Stimulated activated CD4-positive, alpha-beta T cell treated with anti-CD3 and anti-CD28 coated beads, Interleukin-4, amount 100 ng/mL, for 24 hours (primary cell): ENCODE results near the gene A2ML1.
"Not testable (repeated sequence)": the region's sequence is repeated elsewhere in the genome, so short reads cannot be mapped to it uniquely, and the experiment has no call there.

Experiments
- DNase-seq: peaks from one replicate; pipeline ENCODE4 v3.0.0-alpha.2; 2020

The A2ML1 gene

DNA sequence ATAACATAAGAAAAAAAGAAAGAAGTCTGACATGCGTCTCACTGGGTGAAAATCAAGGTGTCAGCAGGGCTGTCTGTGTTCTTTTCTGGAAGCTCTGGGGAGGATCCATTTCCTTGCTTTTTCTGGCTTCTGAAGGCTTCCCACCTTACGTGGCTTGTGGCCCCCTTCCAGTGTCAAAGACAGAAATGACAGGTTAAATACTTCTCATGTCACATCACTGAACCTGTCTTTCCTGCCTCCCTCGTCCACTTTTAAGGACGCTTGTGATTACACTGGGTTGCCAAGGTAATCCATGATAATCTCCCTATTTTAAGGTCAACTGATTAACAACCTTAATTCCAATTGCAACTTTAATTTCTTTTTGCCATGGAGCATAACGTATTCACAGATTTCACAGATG is 87.3 kb downstream of the A2ML1 start:
- DNase-seq = no peak

DNA sequence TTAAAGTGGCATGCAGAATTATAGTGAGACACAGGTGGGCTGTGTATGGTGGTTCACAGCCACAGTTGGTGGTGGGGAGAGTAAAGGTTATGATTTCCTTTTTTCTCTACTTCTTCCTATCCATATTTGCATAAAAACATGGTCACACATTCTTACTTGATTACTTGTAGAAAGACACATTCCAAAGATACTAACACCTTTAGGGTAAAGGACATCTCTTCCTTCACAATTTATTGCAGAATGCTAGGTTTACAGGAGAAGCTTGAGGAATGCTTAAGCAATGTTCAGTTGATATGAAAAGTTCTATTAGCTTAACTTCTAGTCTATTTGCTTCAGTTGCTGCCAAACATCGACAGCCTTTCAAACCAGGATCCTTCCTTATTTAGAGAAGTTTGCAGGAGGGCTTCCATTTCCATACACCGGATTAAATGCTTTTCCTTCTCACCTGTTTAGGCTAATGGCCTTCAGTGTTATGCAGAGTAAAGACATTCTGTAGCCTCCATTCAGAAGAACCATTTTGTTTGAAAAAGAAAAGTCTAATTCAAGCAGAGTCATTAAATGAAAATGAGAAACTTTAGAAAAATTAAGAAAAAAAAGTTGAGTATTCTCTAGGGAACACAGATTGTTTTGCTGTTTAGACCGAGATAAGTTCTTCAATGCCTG is 89.3 kb downstream of the A2ML1 start:
- DNase-seq = no peak

DNA sequence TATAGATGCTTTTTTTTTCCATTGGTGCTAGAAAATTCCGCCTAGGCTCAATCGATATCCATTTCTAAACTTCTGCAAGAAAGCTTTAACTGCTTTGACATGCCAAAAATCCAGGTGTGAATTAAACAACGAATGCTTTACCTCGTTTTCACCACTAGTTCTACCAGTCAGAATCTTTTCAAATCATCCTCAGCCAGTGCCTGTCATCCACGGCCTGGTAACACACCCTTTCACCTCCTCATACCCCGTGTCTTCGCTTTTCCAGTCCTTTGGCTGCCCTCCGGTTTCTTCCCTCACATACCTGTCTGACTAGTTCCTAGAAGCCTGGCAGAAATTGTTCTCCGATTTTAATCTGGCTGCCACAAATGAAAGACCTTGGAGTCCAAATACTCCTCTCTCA is 90.5 kb downstream of the A2ML1 start:
- peak; percentile 14 for DNase-seq

DNA sequence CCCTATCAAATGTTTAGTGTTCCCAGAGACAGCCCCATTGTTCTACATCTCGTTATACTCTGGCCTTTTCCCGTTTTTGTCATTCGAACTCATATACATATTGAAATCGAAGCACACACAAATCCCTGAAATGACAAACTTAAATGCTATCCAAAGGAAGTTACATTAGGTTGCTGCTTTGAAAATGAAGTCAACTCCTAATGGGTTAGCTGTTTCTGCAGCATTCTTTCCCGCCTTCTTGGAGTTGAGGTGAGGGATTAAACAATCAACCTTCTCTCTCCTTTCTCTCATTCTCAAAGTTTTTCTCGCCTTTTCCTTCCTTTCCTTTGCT is 91.2 kb downstream of the A2ML1 start:
- no peak for DNase-seq

DNA sequence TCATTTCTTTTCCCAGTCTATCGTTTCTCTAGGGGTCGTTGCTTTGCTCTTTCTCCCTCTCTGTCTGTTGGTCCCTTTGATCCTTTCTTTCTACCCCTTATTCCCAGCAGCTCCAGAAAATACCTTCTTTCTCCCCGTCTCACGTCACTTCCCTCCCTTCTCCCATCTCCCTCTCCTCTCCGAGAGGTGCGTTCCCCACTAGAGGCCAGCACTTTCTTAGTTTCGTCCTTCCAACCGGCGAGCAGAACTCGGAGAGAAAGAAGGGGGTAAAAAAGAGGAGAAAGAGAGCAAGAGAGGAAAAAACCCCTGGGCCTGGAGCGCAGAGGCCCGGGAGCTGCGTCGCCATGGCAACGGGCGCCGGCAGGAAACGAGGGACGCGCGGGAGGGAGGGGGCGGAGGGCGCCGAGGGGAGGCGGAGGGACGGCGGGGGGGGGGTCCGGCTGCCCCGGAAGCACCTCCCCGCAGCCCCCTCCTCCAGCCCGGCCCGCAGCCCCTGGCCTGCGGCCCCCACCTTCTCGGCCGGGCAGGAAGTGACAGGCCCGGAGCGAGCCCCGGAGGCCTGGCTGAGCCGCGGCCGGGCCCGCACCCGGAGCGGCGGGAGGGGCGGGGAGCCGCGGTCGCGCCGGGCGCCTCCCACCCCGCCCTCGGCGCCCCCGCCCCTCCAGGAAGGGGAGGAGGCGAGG is 91.8 kb downstream of the A2ML1 start, which contains the start of gene PHC1:
Gene PHC1, plus strand, starts transcription at position 477 of the 683 bp plus-strand sequence. CDS start 3,169 bp downstream, outside the sequence.
- peak; percentile 73 for DNase-seq

DNA sequence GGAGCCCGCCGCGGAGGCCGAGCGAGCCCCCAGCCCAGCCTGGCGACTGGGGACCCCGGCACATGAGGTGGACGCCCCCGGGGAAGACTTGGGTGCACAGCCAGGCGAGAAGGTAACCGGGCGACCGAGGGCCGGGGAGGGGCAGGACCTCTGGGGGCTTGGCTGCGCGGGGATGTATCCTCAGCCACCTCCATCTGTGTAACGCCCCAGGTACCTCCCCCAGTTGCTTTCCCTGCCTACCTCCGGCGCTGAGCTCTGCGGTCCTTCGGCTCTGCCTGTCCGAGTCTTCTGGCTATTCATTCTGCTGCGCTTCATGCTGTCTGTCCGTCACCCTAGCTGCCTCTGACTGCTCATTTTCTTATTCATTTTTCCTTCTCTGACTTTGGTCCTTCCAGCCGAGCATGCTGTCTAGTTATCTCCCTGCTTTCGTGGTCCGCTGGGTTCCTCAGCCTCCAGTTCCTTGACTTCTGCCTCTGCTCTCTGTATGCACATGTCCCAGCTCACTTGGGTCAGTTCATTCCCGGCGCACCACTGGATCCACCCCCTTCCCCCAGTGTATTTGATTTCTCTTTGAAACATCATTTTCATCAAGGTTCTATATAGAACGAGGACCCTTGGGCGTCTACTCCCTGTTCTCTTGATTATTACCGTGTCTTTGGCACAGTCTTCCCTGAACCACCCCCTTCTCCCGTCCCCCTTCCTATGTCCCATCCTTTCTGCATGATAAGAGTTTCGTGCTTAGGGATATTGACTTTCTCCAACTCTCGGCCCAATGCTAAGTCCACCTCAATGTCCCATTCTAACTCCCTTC is 92.5 kb downstream of the A2ML1 start:
- DNase-seq = peak; percentile 63

DNA sequence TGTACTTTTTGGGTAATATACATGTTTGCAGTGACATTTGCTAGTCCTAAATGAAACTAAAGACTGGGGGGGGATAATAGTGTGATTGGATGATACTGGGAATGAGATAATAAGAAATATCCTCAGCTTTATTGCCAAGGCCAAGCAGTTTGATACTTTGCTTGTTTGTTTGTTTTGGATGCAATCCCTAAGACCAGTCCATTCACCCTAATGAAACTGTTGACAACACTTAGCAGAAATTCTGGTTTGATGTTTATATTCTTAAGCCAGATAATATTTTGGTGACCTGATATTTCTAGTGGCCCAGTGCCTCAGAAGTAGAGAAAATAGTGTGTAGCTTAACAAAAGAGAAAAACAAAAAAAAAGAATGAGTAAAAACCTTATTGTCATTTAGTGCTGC is 93.7 kb downstream of the A2ML1 start:
- DNase-seq = no peak

DNA sequence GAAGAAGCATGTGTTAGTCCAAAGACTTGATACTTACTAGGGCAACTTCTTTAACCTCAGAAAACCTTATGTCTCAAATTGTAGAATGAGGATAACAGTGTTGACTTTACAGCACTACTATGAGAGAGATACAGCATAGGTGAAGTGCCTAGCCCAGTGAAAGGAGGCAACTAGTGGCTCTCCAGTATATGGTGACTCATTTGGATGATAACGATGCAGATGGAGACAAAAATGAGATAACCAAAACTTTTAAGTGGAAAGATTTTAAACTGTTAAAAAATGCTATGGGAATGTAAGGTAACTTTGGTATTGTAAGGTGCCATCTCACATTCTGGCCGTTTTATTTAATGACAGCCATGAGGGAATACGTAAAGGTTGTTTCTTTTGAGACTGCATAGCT is 94.6 kb downstream of the A2ML1 start:
- no peak for DNase-seq

DNA sequence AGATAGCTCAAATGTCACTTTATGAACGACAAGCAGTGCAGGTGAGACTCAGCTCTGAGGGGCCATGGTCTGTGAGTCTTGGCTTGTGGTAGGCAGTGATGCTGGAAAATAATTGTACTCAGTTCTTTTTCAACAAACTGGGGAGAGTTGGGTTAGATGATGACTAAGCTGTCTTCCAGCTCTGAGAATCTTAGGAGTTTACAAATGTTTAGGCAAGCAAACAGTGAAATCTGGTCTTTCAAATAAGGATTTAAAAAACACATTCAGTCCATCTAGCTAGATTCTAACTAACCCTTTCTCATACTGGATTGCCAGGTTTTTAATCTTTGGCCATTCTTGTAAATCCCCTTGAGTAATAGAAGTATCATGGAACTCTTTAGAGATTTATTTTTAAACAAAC is 95.3 kb downstream of the A2ML1 start:
- no peak for DNase-seq

DNA sequence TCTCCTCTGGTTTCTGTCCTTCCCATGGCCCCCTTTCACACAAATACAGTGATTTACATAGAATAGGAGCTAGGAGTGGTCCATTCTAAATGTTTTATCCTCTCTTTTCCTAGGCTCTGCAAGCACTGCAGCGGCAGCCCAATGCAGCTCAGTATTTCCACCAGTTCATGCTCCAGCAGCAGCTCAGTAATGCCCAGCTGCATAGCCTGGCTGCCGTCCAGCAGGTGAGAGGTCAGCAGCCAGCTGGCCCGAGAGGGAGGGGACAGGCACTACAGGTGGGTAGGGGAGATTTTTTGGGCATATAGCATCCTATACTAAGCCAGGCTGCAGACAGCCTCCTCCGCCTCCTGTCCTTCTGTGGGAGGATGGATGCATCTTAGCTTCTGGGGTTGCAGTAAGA is 97.2 kb downstream of the A2ML1 start:
- DNase-seq = not testable (repeated sequence)

DNA sequence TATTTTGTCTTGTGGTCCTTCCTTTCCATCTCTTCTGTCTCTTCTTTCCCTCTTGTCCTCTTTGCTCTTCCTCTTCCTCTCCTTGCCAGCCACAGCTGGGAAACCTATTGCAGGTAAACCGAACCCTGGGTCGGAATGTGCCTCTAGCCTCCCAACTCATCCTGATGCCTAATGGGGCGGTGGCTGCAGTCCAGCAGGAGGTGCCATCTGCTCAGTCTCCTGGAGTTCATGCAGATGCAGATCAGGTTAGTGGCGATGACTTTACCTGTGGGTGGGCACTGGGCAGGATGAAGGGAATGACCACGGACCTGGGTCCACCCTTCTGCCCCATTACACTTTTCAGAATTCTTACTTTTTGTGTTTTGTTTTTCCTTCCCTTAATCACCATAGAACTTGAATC is 100.1 kb downstream of the A2ML1 start:
- DNase-seq = no peak
